HEK293 (cell line): ENCODE results near the gene MPV17L2.

ENCODE experiments used
- GLI4 ChIP-seq: fragments of 450-650 bp; formaldehyde crosslinking; IDR thresholded peaks from 2 replicates; pipeline ENCODE4 v1.5.1; 2016; ENCODE audit warnings: missing biosample characterization, missing genetic modification characterization
- GLIS2 ChIP-seq: fragments of 450-650 bp; formaldehyde crosslinking; IDR thresholded peaks from 2 replicates; pipeline ENCODE4 v1.5.1; 2016; ENCODE audit warnings: missing biosample characterization, missing genetic modification characterization
- KLF16 ChIP-seq: fragments of 450-650 bp; formaldehyde crosslinking; IDR thresholded peaks from 2 replicates; pipeline ENCODE4 v1.5.1; 2017; ENCODE audit warnings: missing biosample characterization, missing genetic modification characterization
- KLF9 ChIP-seq: fragments of 450-650 bp; formaldehyde crosslinking; IDR thresholded peaks from 2 replicates; pipeline ENCODE4 v1.5.1; 2016; ENCODE audit warnings: missing biosample characterization, missing genetic modification characterization, low read depth
- OVOL3 ChIP-seq: fragments of 450-650 bp; formaldehyde crosslinking; IDR thresholded peaks from 2 replicates; pipeline ENCODE4 v1.5.1; 2016; ENCODE audit warnings: missing biosample characterization, missing genetic modification characterization
- PRDM1 ChIP-seq: fragments of 450-650 bp; formaldehyde crosslinking; IDR thresholded peaks from 2 replicates; pipeline ENCODE4; 2016; ENCODE audit warnings: missing biosample characterization, missing genetic modification characterization
- ZBTB17 ChIP-seq: fragments of 450-650 bp; formaldehyde crosslinking; IDR thresholded peaks from 2 replicates; pipeline ENCODE4 v1.5.1; 2016; ENCODE audit warnings: missing biosample characterization, missing genetic modification characterization
- ZEB2 ChIP-seq: fragments of 450-650 bp; formaldehyde crosslinking; IDR thresholded peaks from 2 replicates; pipeline ENCODE4 v1.5.1; 2016; ENCODE audit warnings: missing biosample characterization, missing genetic modification characterization
- ZNF16 ChIP-seq: fragments of 450-650 bp; formaldehyde crosslinking; IDR thresholded peaks from 2 replicates; pipeline ENCODE4 v1.5.1; 2016; ENCODE audit warnings: low read depth, missing biosample characterization, missing genetic modification characterization
- ZNF211 ChIP-seq: fragments of 450-650 bp; formaldehyde crosslinking; IDR thresholded peaks from 2 replicates; pipeline ENCODE4 v1.5.1; 2016; ENCODE audit warnings: low read depth, missing biosample characterization, missing genetic modification characterization
- ZNF221 ChIP-seq: fragments of 450-650 bp; formaldehyde crosslinking; IDR thresholded peaks from 2 replicates; pipeline ENCODE4 v1.5.1; 2017; ENCODE audit warnings: missing biosample characterization, missing genetic modification characterization, borderline replicate concordance
- ZNF23 ChIP-seq: fragments of 450-650 bp; formaldehyde crosslinking; IDR thresholded peaks from 2 replicates; pipeline ENCODE4 v1.5.1; 2016; ENCODE audit warnings: missing biosample characterization, missing genetic modification characterization, borderline replicate concordance
- ZNF354C ChIP-seq: fragments of 450-650 bp; formaldehyde crosslinking; IDR thresholded peaks from 2 replicates; pipeline ENCODE4 v1.5.1; 2016; ENCODE audit warnings: missing biosample characterization, missing genetic modification characterization, low read depth, borderline replicate concordance
- ZNF37A ChIP-seq: fragments of 450-650 bp; IDR thresholded peaks from 2 replicates; pipeline ENCODE4 v1.5.1; 2018; ENCODE audit warnings: missing biosample characterization, missing genetic modification characterization
- ZNF404 ChIP-seq: fragments of 450-650 bp; formaldehyde crosslinking; IDR thresholded peaks from 2 replicates; pipeline ENCODE4 v1.5.1; 2017; ENCODE audit warnings: missing biosample characterization, missing genetic modification characterization
- ZNF426 ChIP-seq: fragments of 450-650 bp; formaldehyde crosslinking; IDR thresholded peaks from 2 replicates; pipeline ENCODE4 v1.5.1; 2017; ENCODE audit warnings: missing biosample characterization, missing genetic modification characterization, mild to moderate bottlenecking, inconsistent platforms, moderate library complexity
- ZNF548 ChIP-seq: fragments of 450-650 bp; formaldehyde crosslinking; IDR thresholded peaks from 2 replicates; pipeline ENCODE4 v1.5.1; 2016; ENCODE audit warnings: missing biosample characterization, missing genetic modification characterization
- ZNF555 ChIP-seq: fragments of 450-650 bp; formaldehyde crosslinking; conservative IDR thresholded peaks from 2 replicates; pipeline ENCODE4 v1.5.1; 2017; ENCODE audit warnings: missing biosample characterization, mild to moderate bottlenecking, missing genetic modification characterization, inconsistent platforms
- ZNF561 ChIP-seq: fragments of 450-650 bp; IDR thresholded peaks from 2 replicates; pipeline ENCODE4 v1.5.1; 2018; ENCODE audit warnings: missing biosample characterization, missing genetic modification characterization, borderline replicate concordance
- ZNF624 ChIP-seq: fragments of 450-650 bp; formaldehyde crosslinking; IDR thresholded peaks from 2 replicates; pipeline ENCODE4 v1.5.1; 2017; ENCODE audit warnings: missing biosample characterization, missing genetic modification characterization
- ZNF654 ChIP-seq: fragments of 450-650 bp; formaldehyde crosslinking; IDR thresholded peaks from 2 replicates; pipeline ENCODE4 v1.5.1; 2016; ENCODE audit warnings: low read depth, missing biosample characterization, missing genetic modification characterization
- ZNF747 ChIP-seq: fragments of 450-650 bp; formaldehyde crosslinking; IDR thresholded peaks from 2 replicates; pipeline ENCODE4 v1.5.1; 2016; ENCODE audit warnings: missing biosample characterization, missing genetic modification characterization
- ZNF776 ChIP-seq: fragments of 450-650 bp; formaldehyde crosslinking; IDR thresholded peaks from 2 replicates; pipeline ENCODE4 v1.5.0; 2017; ENCODE audit warnings: missing biosample characterization, missing genetic modification characterization, borderline replicate concordance
- TF ChIP-seq, protein P1 (sequence below): fragments of 450-650 bp; formaldehyde crosslinking; IDR thresholded peaks from 2 replicates; pipeline ENCODE4 v1.5.1; 2017; ENCODE audit warnings: missing biosample characterization, missing genetic modification characterization
- TF ChIP-seq, protein P2 (sequence below): fragments of 450-650 bp; formaldehyde crosslinking; IDR thresholded peaks from 2 replicates; pipeline ENCODE4 v1.5.1; 2016; ENCODE audit warnings: missing biosample characterization, missing genetic modification characterization, low read depth
- TF ChIP-seq, protein P3 (sequence below): fragments of 450-650 bp; formaldehyde crosslinking; IDR thresholded peaks from 2 replicates; pipeline ENCODE4 v1.5.1; 2017; ENCODE audit warnings: missing biosample characterization, missing genetic modification characterization
- TF ChIP-seq, protein P4 (sequence below): fragments of 450-650 bp; formaldehyde crosslinking; IDR thresholded peaks from 2 replicates; pipeline ENCODE4 v1.5.1; 2016; ENCODE audit warnings: missing biosample characterization, missing genetic modification characterization
- TF ChIP-seq, protein P5 (sequence below): fragments of 450-650 bp; formaldehyde crosslinking; IDR thresholded peaks from 2 replicates; pipeline ENCODE4 v1.5.1; 2016; ENCODE audit warnings: missing biosample characterization, missing genetic modification characterization

MPV17L2 gene

DNA sequence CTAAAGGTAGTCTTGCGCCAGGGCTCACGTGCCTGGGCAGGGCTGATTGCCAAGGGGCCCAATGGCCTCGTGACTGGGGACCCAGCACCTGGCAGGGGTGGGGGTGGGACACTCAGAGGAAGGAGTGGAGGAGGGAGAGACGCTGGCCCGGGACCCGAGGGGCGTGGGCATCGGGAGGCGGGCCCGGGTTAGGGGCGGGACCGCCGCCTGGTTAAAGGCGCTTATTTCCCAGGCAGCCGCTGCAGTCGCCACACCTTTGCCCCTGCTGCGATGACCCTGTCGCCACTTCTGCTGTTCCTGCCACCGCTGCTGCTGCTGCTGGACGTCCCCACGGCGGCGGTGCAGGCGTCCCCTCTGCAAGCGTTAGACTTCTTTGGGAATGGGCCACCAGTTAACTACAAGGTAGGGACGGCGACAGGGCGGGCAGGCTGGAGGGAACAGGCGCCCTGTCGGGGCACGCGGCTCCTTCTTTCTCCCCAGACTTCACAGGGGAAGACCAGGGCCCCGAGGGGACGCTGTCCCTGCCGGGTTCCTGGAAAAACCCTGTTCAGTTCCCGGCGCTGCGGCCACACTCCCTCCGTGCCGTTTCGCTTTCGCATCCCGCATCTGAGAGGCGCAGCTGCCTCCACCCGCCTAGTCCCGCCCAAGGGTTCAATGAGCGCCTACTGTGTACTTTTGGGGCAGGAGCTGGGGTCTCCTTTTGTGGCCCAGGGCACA, 19.3 kb upstream of the MPV17L2 start, which contains the start of gene IFI30 (continued):
- TF ChIP-seq ZNF426, result no peak
- peak; percentile 5; the same call in 1 of the 2 replicates for TF ChIP-seq ZBTB17
- TF ChIP-seq ZEB2 (tag by site-specific recombination), result peak; percentile 63
- TF ChIP-seq, protein P1, sequence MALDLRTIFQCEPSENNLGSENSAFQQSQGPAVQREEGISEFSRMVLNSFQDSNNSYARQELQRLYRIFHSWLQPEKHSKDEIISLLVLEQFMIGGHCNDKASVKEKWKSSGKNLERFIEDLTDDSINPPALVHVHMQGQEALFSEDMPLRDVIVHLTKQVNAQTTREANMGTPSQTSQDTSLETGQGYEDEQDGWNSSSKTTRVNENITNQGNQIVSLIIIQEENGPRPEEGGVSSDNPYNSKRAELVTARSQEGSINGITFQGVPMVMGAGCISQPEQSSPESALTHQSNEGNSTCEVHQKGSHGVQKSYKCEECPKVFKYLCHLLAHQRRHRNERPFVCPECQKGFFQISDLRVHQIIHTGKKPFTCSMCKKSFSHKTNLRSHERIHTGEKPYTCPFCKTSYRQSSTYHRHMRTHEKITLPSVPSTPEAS, result no peak
- TF ChIP-seq, protein P2, sequence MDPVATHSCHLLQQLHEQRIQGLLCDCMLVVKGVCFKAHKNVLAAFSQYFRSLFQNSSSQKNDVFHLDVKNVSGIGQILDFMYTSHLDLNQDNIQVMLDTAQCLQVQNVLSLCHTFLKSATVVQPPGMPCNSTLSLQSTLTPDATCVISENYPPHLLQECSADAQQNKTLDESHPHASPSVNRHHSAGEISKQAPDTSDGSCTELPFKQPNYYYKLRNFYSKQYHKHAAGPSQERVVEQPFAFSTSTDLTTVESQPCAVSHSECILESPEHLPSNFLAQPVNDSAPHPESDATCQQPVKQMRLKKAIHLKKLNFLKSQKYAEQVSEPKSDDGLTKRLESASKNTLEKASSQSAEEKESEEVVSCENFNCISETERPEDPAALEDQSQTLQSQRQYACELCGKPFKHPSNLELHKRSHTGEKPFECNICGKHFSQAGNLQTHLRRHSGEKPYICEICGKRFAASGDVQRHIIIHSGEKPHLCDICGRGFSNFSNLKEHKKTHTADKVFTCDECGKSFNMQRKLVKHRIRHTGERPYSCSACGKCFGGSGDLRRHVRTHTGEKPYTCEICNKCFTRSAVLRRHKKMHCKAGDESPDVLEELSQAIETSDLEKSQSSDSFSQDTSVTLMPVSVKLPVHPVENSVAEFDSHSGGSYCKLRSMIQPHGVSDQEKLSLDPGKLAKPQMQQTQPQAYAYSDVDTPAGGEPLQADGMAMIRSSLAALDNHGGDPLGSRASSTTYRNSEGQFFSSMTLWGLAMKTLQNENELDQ (tag by site-specific recombination), result no peak
- TF ChIP-seq KLF9 (tag by site-specific recombination), result peak; percentile 94
- no peak for TF ChIP-seq ZNF561 (tag by site-specific recombination)
- TF ChIP-seq ZNF211 (tag by site-specific recombination), result no peak
- no peak for TF ChIP-seq ZNF404 (tag by site-specific recombination)
- no peak for TF ChIP-seq ZNF624
- TF ChIP-seq GLIS2 (tag by site-specific recombination), result no peak; the same call in 1 of the 2 replicates
- no peak for TF ChIP-seq ZNF747 (tag by site-specific recombination)
- TF ChIP-seq, protein P3, sequence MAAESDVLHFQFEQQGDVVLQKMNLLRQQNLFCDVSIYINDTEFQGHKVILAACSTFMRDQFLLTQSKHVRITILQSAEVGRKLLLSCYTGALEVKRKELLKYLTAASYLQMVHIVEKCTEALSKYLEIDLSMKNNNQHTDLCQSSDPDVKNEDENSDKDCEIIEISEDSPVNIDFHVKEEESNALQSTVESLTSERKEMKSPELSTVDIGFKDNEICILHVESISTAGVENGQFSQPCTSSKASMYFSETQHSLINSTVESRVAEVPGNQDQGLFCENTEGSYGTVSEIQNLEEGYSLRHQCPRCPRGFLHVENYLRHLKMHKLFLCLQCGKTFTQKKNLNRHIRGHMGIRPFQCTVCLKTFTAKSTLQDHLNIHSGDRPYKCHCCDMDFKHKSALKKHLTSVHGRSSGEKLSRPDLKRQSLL, result no peak
- no peak for TF ChIP-seq ZNF654 (tag by site-specific recombination)
- no peak for TF ChIP-seq ZNF23
- no peak for TF ChIP-seq ZNF555 (tag by site-specific recombination)
- no peak for TF ChIP-seq PRDM1 (tag by site-specific recombination)
- no peak for TF ChIP-seq OVOL3 (tag by site-specific recombination)
- no peak for TF ChIP-seq GLI4 (tag by site-specific recombination)
- no peak for TF ChIP-seq ZNF354C
- TF ChIP-seq ZNF548, result no peak
- TF ChIP-seq ZNF37A (tag by site-specific recombination), result no peak
- TF ChIP-seq ZNF221 (tag by site-specific recombination), result no peak
- no peak for TF ChIP-seq ZNF16 (tag by site-specific recombination)
- TF ChIP-seq, protein P4, sequence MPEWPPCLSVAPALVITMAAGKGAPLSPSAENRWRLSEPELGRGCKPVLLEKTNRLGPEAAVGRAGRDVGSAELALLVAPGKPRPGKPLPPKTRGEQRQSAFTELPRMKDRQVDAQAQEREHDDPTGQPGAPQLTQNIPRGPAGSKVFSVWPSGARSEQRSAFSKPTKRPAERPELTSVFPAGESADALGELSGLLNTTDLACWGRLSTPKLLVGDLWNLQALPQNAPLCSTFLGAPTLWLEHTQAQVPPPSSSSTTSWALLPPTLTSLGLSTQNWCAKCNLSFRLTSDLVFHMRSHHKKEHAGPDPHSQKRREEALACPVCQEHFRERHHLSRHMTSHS (tag by site-specific recombination), result no peak
- TF ChIP-seq, protein P5, sequence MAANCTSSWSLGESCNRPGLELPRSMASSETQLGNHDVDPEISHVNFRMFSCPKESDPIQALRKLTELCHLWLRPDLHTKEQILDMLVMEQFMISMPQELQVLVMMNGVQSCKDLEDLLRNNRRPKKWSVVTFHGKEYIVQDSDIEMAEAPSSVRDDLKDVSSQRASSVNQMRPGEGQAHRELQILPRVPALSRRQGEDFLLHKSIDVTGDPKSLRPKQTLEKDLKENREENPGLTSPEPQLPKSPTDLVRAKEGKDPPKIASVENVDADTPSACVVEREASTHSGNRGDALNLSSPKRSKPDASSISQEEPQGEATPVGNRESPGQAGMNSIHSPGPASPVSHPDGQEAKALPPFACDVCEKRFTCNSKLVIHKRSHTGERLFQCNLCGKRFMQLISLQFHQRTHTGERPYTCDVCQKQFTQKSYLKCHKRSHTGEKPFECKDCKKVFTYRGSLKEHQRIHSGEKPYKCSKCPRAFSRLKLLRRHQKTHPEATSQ (tag by site-specific recombination), result no peak
- TF ChIP-seq KLF16, result peak; percentile 74
- no peak for TF ChIP-seq ZNF776
